ENCODE results near the gene USP5.
"Not testable (repeated sequence)": the region's sequence is repeated elsewhere in the genome, so short reads cannot be mapped to it uniquely, and the experiment has no call there.

USP5 gene

GRCh38 chr12:6888360-6888759 lies 36.4 kb downstream of the USP5 start:
- DNase-seq (ENCODE audit: low spot score): no peak

GRCh38 chr12:6888794-6889193 lies 36.8 kb downstream of the USP5 start:
- DNase-seq (ENCODE audit: low spot score): not testable (repeated sequence)

GRCh38 chr12:6889775-6890573 lies 38.0 kb downstream of the USP5 start:
- DNase-seq (ENCODE audit: low spot score): not testable (repeated sequence)

- peak; percentile 97 for DNase-seq (ENCODE audit: low spot score)
Observed at GRCh38 chr12:6890789-6891645, 39.1 kb downstream of the USP5 start.

GRCh38 chr12:6891646-6892001 lies 39.7 kb downstream of the USP5 start:
- no peak for DNase-seq (ENCODE audit: low spot score)

DNA sequence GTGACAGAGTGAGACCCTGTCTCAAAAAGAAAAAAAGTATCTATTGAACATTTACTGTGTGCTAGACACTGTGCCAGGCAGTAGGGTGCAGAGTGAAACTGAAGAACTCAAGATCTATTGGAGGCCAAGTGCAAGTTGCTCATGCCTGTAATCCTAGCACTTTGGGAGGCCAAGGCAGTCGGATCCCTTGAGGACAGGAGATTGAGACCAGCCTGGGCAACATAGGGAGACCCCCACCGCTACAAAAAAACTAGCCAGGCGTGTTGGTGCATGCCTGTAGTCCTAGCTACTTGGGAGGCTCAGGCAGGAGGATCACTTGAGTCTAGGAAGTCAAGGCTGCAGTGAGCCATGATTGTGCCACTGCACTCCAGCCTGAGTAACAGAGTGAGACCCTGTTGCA lies 40.7 kb downstream of the USP5 start:
- DNase-seq (ENCODE audit: low spot score): not testable (repeated sequence)

DNA sequence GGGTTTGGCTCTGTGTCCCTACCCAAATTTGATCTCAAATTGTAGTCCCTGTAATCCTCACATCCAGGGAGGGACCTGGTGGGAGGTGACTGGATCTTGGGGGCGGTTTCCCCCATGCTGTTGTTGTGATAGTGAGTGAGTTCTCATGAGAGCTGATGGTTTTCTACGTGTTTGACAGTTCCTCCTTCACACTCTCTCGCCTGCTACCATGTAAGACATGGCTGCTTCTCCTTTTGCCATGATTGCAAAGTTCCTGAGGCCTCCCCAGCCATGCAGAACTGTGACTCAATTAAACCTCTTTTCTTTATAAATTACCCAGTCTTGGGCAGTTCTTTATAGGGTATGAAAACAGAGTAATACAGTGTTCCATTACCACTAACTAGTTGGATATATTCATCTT lies 42.4 kb downstream of the USP5 start:
- DNase-seq (ENCODE audit: low spot score): no peak

DNA sequence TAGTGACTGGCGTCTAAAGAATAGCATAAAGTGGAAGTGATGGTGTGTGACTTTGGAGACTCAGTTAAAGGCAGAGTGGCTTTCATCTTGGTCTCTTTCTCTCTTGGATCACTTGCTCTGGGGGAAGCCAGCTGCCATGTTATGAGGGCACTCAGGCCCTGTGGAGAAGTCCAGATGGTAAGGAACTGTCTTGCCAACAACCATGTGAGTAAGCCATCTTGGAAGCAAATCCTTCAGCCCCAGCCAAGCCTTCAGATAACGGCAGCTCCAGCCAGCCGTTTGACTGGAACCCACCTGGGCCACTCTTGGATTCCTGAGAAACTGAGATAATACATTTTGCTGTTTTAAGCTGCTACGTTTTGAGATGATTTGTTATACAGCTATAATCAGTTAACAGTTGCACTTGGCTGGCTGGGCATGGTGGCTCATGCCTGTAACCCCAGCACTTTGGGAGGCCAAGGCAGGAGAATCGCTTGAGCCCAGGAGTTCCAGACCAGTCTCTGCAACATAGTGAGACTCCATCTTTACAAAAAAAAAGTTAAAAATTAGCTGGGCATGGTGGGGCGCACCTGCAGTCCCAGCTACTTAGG lies 45.0 kb downstream of the USP5 start:
- DNase-seq (ENCODE audit: low spot score): no peak

DNA sequence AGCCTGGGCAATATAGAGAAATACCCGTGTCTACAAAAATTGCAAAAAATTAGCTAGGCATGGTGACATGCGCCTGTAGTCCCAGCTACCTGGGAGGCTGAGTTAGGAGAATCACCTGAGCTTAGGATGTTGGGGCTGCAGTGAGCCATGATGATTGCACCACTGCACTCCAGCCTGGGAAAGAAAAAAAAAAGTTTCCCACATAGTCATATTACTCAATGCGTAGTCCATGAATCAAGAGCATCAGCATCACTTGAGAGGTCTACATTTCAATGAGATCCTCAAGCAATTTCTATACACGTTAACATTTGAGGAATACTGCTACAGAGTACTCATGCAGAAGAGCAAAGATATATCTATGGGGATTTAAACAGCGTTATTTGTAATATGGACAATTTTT lies 47.5 kb downstream of the USP5 start:
- DNase-seq (ENCODE audit: low spot score): no peak

DNA sequence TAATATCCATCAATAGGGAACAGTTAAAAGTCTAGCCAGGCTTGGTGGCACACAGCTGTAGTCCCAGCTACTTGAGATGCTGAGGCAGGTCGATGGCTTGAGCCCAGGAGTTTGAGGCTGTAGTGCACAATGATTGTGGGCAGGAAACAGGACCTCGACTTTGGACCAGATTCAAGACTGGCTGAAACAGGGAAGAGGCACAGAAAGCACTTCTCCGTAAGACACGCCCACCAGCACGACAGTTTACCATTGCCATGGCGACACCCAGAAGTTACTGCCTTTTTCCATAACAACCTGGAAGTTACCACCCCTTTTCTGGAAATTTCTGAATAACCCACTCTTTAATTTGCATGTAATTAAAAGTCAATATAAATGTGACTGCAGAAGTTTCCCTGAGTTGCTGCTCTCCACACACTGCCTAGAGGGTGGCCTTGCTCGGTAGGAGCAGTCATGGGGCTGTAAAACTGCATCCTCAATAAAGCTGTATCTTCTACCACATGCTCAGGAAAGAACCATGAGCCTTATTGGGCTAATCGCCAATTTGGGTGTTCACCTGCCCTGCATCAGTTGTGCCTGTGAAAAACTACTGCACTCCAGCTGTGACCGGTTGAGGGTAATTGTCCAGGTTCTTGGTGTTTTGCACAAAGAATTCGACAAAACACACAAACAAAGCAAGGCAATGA lies 48.0 kb downstream of the USP5 start:
- peak; percentile 63 for DNase-seq (ENCODE audit: low spot score)

- DNase-seq (ENCODE audit: low spot score): no peak
Observed at GRCh38 chr12:6902448-6902847, 50.5 kb downstream of the USP5 start.

DNA sequence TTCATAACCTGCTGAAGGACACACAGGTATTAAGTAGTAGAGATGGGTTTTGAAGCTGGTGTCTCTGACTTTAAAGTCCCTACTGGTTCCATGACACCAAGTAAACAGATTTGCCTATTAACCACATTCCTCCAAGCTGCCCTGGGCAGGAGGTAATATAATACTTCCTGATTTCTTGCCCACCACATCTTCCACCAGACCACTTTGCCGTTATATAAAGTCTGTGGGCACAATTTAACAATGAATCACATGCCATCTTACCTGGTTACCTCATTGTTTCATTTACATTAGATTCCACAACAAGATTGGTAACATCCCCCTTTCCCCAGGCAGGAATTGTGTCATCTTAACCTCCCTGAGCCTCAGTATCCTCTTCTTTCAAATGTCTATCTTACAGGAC lies 51.8 kb downstream of the USP5 start:
- no peak for DNase-seq (ENCODE audit: low spot score)

GRCh38 chr12:6904280-6905276 lies 52.6 kb downstream of the USP5 start, which contains the start of gene LRRC23:
TSS of gene LRRC23 (plus strand) at chr12:6904822. CDS start at chr12:6905634, 812 bp downstream.
- peak; percentile 96 for DNase-seq (ENCODE audit: low spot score)

DNA sequence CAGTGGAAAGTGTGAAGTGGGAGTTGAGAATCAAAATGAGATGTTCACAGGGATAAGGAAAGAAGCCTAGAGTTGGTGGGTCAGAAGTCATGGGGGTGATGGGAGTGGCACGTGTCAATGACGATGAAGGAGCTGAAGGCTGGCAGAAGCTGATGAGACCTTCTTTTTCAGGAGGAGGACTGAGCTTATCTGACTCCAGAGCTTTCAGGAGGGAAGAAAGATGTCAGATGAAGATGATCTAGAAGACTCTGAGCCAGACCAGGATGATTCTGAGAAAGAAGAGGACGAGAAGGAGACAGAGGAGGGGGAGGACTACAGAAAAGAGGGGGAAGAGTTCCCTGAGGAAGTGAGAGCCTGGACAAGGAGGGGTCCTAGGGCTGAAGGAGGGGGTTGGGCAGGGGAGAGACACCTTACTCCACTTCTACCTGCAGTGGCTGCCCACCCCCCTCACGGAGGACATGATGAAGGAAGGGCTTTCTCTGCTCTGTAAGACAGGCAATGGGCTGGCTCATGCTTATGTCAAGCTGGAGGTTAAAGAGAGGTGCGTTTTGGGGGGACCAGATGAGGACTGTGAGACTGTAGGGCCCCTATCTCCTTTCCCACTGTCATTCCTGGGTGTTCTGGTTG lies 53.6 kb downstream of the USP5 start:
- no peak for DNase-seq (ENCODE audit: low spot score)

- DNase-seq (ENCODE audit: low spot score): not testable (repeated sequence)
Observed at GRCh38 chr12:6908141-6908540, 56.2 kb downstream of the USP5 start.

DNA sequence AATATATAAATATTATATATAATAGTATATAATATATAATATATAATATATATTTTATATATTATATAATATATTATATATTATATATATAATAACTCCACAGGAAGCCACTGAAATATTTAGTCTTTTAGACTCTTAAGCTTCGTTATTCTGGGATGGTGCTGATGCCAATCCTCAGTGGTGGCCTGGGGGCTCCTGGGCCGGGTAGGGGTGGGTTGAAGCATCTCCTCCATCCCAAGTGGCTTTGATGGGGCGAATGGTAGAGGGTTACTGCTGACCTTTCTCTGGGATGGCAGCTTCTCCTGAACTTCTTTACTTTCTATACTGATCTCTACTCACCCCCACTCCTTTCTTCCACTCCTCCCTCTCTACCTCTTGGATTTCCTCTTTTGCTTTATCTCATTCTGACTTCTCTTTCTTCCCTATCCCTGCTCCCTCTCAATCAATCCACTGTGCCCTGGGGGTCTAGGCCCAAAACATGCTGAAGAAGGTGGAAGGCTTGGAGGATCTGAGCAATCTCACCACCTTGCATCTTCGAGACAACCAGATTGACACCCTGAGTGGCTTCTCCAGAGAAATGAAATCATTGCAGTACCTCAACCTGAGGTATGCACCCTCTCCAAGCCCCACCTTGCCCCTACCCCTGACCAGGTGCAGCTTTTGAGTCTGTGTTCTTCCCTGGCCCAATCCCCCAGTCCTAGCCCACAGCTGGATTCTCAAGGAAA lies 57.6 kb downstream of the USP5 start:
- DNase-seq (ENCODE audit: low spot score): no peak

DNA sequence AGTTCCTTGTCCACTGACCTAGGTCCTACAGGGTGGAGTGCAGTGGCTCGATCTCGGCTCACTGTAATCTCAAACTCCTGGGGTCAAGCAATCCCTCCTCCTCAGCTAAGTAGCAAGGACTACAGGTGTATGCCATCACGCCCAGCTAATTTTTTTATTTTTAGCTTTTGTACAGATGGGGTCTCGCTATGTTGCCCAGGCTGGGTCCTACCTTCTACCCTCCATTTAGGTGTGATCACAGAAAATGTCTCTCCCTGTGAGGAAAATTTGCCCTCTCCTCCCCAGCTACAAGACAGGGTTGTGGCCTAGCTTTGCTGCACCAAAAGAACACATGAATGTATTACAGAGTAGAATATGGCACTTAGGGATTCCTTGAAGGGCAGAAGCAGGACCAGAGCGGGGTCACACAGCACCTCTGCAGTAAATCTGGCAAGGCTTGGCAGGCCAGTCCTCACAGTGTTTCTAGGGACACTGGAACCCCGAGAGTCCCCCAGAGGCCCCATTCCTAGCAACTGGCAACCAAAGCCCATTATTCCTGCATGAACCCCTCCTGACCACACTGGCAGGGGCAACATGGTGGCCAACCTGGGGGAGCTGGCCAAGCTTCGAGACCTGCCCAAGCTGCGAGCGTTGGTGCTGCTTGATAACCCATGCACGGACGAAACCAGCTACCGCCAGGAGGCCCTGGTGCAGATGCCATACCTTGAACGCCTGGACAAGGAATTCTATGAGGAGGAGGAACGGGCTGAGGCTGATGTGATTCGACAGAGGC lies 60.4 kb downstream of the USP5 start:
- DNase-seq (ENCODE audit: low spot score): no peak

DNA sequence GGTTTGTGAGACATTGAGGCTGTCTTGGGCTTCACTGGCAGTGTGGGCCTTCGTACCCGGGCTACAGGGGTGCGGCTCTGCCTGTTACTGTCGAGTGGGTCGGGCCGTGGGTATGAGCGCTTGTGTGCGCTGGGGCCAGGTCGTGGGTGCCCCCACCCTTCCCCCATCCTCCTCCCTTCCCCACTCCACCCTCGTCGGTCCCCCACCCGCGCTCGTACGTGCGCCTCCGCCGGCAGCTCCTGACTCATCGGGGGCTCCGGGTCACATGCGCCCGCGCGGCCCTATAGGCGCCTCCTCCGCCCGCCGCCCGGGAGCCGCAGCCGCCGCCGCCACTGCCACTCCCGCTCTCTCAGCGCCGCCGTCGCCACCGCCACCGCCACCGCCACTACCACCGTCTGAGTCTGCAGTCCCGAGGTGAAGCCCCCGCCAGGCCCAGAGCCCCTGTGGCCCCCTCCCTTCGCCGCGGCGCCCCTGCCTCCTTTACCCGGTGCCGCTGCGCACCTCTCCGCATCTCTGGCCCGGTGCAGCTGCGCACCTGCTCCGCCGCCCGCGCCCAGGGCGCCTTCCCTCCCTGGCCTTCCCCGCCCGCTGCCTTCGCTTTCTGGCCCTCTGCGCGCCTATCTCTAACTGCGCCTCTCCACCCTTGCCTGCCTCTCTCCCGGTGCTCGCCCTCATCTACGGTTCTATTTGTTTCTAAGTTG lies 62.4 kb downstream of the USP5 start, which contains the start of gene ENO2:
ENO2 (plus strand) TSS at position 335 of the 701 bp plus-strand sequence. CDS start 1,253 bp downstream, outside the sequence.
- DNase-seq (ENCODE audit: low spot score): peak; percentile 83

All from globus pallidus (tissue), 1 donor.